ENCODE results near the gene STK4. TPM values are rescaled to one million over a fixed set of nuclear protein-coding genes. Genes with fewer than 3 reads are reported as not detected.

The STK4 gene
- total RNA-seq, 1 experiment from 2014 or later: 60.9 TPM

DNA sequence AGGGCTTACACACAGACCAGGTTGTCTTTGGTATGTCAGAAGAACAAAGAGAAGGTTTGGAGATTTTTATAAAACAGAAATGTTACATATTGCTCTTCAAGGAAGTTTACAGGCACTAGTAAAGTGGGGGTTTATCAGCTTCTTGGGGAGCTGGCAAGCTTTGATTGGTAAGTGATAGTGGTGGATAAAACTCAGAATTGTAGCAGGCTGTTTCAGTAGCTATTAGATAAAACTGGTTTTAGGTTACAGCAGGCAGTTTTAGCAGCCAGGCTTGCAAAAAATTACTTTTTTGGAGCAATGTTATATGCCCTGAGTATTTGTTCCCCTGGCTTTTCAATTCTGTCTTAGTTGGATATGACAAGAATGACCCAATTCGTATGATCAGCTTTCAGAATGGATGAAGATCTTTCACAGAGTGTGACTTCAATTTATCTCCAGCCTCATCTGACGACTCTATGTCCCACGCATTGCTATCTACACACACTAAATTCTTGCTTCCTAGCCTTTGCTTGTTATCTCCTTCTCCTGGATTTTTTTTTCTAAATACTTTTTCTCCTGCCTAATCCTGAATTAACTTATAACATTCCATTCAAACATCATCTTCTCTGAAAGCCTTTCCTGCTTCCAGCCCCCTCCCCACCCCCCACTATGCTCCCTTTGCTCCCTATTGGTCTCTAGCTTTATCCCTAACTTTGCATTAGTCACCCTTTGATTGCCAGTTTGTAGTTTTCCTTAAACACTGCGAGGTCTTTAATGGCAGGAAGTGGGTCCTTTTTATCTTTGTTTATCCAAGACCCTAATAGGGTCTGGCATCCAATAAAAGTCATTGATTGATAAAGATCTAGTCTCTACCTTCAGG, 5.1 kb upstream of the STK4 start:
- no peaks in the 10 kb centered on the region for H3K9me2 ChIP-seq (ENCODE audit: insufficient read depth)
- peaks cover 5% of the 10 kb centered on the region; the same call in 1 of the 2 replicates for H4K20me1 ChIP-seq (ENCODE audit: insufficient read depth)
- no peaks in the 10 kb centered on the region for H3K9me3 ChIP-seq (ENCODE audit: insufficient read depth, low read depth)
- intact Hi-C loops (cut with micrococcal nuclease; ENCODE audit: unreplicated experiment): loop anchor here (2.0 kb wide), 1 partner anchor 50 kb away; the partner anchor contains the start of gene PABPC1L
- no peak overlapping the region; the same call in 1 of the 2 replicates for H2AFZ ChIP-seq
- no peak for DNase-seq
- H3K36me3 ChIP-seq (ENCODE audit: low read depth): 0 out of 2 replicates have a peak, but pooled peaks cover 8% of the 10 kb centered on the region
- peaks cover 45% of the 10 kb centered on the region for H3K79me2 ChIP-seq (ENCODE audit: low read depth)
- H3K27me3 ChIP-seq (ENCODE audit: insufficient read depth, low read depth): no peaks in the 10 kb centered on the region
- ChIA-PET CTCF (no interaction called here), POLR2A (ENCODE audit: unreplicated experiment) (no interaction called here)
- peaks cover 43% of the 10 kb centered on the region for H3K4me1 ChIP-seq (replicated peaks; ENCODE audit: insufficient read depth)
- H3K4me2 ChIP-seq: peak overlapping the region; percentile 98
- BruUV-seq (replicated peaks): no TSS peak
- H3K27ac ChIP-seq: 0 out of 2 replicates have a peak overlapping the region, but pooled peaks have one; percentile 64
- peak overlapping the region; percentile 97; the same call in 1 of the 2 replicates for H3K4me3 ChIP-seq
- TF ChIP-seq, protein P1, sequence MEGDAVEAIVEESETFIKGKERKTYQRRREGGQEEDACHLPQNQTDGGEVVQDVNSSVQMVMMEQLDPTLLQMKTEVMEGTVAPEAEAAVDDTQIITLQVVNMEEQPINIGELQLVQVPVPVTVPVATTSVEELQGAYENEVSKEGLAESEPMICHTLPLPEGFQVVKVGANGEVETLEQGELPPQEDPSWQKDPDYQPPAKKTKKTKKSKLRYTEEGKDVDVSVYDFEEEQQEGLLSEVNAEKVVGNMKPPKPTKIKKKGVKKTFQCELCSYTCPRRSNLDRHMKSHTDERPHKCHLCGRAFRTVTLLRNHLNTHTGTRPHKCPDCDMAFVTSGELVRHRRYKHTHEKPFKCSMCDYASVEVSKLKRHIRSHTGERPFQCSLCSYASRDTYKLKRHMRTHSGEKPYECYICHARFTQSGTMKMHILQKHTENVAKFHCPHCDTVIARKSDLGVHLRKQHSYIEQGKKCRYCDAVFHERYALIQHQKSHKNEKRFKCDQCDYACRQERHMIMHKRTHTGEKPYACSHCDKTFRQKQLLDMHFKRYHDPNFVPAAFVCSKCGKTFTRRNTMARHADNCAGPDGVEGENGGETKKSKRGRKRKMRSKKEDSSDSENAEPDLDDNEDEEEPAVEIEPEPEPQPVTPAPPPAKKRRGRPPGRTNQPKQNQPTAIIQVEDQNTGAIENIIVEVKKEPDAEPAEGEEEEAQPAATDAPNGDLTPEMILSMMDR (conservative IDR thresholded peaks at IDR 0.05): no peak
- H3F3A ChIP-seq (ENCODE audit: insufficient read depth, low read depth): peaks cover 18% of the 10 kb centered on the region; the same call in 1 of the 2 replicates

DNA sequence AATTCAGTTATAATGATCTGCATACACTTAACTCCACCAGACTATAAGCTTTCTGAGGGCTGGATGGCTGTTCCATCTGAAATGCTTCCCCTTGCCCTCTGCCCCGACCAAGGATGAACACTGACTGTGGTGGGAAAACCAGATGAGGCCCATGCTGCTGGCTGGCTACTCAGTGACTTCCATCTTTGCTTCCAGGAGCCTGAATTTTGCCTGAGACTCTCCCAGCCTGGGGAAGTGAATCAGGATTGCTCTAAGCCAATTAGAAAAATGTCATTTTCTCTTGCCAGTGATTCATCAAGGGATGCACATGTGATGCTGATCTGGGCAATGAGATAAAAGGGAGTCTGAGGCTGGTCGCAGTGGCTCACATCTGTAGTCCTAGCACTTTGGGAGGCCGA, 4.4 kb upstream of the STK4 start:
- Histone ChIP-seq H2AFZ (no peak overlapping the region), H3K4me2 (no peak overlapping the region), H3K36me3 (ENCODE audit: low read depth) (0 out of 2 replicates have a peak, but pooled peaks cover 5% of the 10 kb centered on the region), H3K4me3 (no peak overlapping the region), H3K9me2 (ENCODE audit: insufficient read depth) (no peaks in the 10 kb centered on the region), H3K4me1 (replicated peaks; ENCODE audit: insufficient read depth) (peaks cover 43% of the 10 kb centered on the region), H3F3A (ENCODE audit: insufficient read depth, low read depth) (peaks cover 15% of the 10 kb centered on the region; the same call in 1 of the 2 replicates), H3K9me3 (ENCODE audit: insufficient read depth, low read depth) (no peaks in the 10 kb centered on the region), H4K20me1 (ENCODE audit: insufficient read depth) (peaks cover 5% of the 10 kb centered on the region; the same call in 1 of the 2 replicates), H3K79me2 (ENCODE audit: low read depth) (peaks cover 44% of the 10 kb centered on the region), H3K27me3 (ENCODE audit: insufficient read depth, low read depth) (no peaks in the 10 kb centered on the region), H3K27ac (no peak overlapping the region)
- CTCF ChIA-PET: no interaction called here
- BruUV-seq (replicated peaks): no TSS peak
- intact Hi-C loops (cut with micrococcal nuclease; ENCODE audit: unreplicated experiment): loop anchor here (2.0 kb wide), 1 partner anchor 51 kb away; the partner anchor contains the start of gene PABPC1L
- no peak for DNase-seq
- TF ChIP-seq, protein P1 (conservative IDR thresholded peaks at IDR 0.05): no peak
- no peak for TF ChIP-seq EZH2 (IDR thresholded peaks at IDR 0.05; ENCODE audit: low read depth)
- POLR2A ChIA-PET (ENCODE audit: unreplicated experiment): no interaction called here

DNA sequence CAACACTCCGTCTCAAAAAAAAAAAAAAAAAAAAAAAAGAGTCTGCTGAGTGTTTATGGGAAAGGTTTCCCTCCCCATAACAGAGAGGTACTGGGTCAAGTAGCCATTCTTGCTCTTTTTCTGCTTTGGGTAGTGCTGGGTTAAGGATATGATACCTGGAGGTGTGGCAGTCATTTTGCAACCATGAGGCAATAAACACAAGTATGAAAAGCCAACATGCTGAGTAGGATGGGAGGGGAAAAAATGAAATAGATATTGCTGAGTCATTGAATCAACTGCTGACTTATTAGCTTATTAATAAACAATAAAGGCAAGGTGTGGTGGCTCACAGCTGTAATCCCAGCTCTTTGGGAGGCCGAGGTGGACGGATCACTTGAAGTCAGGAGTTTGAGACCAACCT, 3.8 kb upstream of the STK4 start:
- intact Hi-C loops (cut with micrococcal nuclease; ENCODE audit: unreplicated experiment): no loop called here

More for the DNA sequence above, 3.8 kb upstream of the STK4 start:
- ChIA-PET POLR2A (ENCODE audit: unreplicated experiment) (interaction anchor here (0.6 kb wide), 1 partner anchor 16 kb away, joined by 3 read pairs; no protein-coding TSS in a partner anchor), CTCF (no interaction called here)
- Histone ChIP-seq H3K4me3 (no peak overlapping the region), H4K20me1 (ENCODE audit: insufficient read depth) (peaks cover 5% of the 10 kb centered on the region; the same call in 1 of the 2 replicates), H3K9me2 (ENCODE audit: insufficient read depth) (no peaks in the 10 kb centered on the region), H3K27me3 (ENCODE audit: insufficient read depth, low read depth) (no peaks in the 10 kb centered on the region), H3K4me1 (replicated peaks; ENCODE audit: insufficient read depth) (peaks cover 47% of the 10 kb centered on the region), H2AFZ (no peak overlapping the region), H3K4me2 (no peak overlapping the region), H3F3A (ENCODE audit: insufficient read depth, low read depth) (peaks cover 15% of the 10 kb centered on the region; the same call in 1 of the 2 replicates), H3K27ac (no peak overlapping the region), H3K36me3 (ENCODE audit: low read depth) (0 out of 2 replicates have a peak, but pooled peaks cover 5% of the 10 kb centered on the region), H3K79me2 (ENCODE audit: low read depth) (peaks cover 44% of the 10 kb centered on the region), H3K9me3 (ENCODE audit: insufficient read depth, low read depth) (no peaks in the 10 kb centered on the region)
- DNase-seq: peak in 1 of 2 experiments; percentile 62
- TF ChIP-seq, protein P1 (conservative IDR thresholded peaks at IDR 0.05): no peak
- no peak for TF ChIP-seq EZH2 (IDR thresholded peaks at IDR 0.05; ENCODE audit: low read depth)
- no TSS peak for BruUV-seq (replicated peaks)
